Measurements from ENCODE around the gene CREB3L2. TPM values are rescaled to one million over a fixed set of nuclear protein-coding genes. Genes with fewer than 3 reads are reported as not detected.
"Not testable (repeated sequence)": the region's sequence is repeated elsewhere in the genome, so short reads cannot be mapped to it uniquely, and the experiment has no call there.

CREB3L2 gene
- total RNA-seq, 1 experiment from 2014 or later: 11.4 TPM

DNA sequence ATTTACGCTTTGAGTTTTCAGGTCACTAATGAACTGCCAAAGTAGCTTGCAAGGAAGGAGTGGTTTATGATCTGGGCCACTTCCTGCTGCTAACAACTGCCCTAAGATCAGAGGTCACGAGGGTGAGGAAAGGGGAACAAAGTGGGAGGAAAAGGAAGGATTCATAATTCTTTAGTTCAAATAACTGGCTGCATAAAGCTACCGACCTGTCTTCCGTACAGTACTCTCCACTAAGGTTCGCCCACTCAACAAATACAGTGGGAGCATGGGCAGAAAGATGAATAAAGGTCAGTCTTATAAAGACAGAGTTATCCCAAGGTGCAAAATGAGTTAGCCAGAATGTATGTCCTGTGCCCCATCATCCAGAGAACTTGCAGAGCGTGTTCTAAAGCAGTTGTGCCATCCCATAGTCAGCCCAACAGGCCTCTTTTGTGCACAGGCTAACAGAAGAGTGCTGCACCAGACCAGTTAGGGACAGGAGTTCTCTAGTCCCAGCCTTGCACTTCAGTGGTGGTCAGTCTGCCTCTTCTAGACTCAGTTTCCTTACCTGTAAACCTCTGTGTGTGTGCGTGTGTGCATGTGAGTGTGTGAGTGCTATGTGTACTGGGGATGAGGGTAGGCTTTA lies 65.9 kb downstream of the CREB3L2 start:
- no peak overlapping the region for H3K4me3 ChIP-seq (ENCODE audit: insufficient read depth, low read depth, low read length)
- H3K36me3 ChIP-seq (replicated peaks; ENCODE audit: control insufficient read depth, insufficient read depth, low read length): no peaks in the 10 kb centered on the region
- no peak for DNase-seq
- H3K27me3 ChIP-seq (ENCODE audit: control insufficient read depth, insufficient read depth, low read length): no peaks in the 10 kb centered on the region

DNA sequence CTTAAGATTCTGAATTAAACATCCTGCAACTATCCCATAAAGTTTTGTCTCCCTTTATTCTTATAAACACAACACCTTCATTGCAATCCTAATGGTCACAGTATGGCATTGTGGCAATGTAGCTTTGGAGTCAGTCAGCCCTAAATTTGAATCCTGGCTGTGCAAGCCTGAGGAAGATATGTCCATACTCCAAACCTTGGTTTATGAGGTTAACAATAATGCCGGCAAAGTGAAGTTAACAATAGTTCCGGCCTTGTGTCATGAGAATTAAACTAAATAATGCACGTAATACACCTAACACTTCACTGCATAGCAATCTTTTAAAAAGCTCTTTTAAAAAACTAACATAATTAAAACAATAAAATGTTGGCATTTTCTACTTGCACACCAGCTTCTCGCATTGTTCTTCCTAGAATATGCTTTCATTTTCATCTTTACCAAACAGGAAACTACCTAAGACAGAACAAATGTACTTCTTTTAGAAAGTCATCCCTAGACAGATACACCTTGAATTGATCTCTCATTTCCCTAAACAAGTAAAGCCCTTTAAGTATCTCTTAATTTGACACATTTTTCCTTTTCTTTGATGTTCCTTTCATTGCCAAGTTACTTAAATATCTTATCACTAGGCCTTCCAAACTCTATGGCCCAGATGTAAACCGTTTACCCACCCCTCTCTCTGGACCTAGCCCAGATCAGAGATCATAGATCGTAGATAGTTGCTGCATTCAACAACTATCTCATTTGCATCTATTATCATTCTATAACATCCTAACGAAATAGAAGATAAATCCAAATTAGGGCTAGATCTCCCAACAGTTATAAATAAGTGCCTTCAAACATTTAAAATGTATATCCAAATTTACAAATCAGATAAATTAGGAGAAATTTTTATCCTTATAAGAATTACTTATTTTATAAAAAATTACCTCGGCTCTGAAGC lies 66.7 kb downstream of the CREB3L2 start:
- H3K4me3 ChIP-seq (ENCODE audit: insufficient read depth, low read depth, low read length): no peak overlapping the region
- no peaks in the 10 kb centered on the region for H3K36me3 ChIP-seq (replicated peaks; ENCODE audit: control insufficient read depth, insufficient read depth, low read length)
- H3K27me3 ChIP-seq (ENCODE audit: control insufficient read depth, insufficient read depth, low read length): no peaks in the 10 kb centered on the region
- no peak for DNase-seq

DNA sequence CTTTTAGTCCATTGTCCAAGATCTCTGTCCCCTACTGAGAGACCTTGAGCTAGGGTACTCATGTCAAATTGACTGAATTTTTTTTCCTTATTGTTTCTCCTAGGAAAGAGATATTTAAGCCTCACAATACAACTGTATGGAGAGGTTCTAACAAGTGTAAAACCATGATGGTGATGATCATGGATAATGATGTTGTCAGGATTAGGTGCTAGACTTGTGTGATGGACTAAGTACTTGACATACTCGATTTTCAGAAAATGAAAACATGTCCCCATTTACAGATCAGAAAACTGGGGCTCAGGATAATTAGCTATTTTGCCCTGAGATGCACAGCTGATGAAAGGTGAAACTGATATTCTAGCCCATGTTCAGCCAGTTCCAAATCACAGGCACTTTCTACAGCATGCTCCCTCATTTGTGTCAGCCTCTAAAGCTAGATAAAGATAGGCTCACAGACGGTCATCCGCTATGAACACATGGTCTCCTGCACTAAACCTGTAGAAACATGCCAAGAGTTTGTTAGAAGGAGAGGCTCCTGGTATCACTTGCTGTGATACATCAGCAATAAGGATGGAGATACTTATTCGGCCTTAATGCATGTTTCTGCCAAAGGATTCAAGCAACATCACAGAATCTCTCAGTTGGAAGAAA lies 67.6 kb downstream of the CREB3L2 start:
- H3K36me3 ChIP-seq (replicated peaks; ENCODE audit: control insufficient read depth, insufficient read depth, low read length): no peaks in the 10 kb centered on the region
- DNase-seq: no peak
- no peak overlapping the region for H3K4me3 ChIP-seq (ENCODE audit: insufficient read depth, low read depth, low read length)

DNA sequence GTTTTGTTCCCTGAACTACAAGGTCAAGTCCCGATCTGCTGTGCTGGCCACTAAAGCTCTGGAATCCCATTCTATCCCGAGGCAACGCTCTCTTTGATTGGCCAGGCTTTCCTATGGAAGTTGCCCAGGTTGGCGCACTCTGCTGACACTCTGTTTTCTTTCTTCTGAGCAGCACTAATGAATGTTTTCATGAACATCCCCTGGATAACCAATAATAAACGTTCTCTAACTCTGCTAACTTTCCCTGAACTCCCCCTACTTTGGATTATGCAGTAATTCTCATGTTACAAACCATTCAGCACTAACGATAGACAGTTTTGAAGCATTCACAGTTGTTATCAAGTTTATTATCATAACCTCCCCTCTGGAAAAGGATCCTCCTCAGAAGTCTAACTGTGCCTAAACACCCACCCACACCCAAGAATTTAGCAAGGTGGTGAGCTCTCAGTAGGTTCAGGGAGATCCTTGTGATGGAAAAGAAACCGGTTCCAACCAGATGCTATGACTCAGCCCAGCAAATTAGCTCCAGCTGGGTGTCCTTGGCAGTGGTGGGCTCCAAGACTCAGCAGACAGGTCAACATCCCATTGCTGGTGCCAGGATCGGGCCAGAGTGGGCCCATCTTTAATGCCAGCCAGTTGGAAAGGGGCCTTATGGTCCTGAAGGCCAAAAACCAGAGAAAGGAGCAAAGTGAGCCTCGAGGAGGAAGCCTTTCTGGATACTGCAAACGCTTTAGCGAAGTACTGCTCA lies 68.4 kb downstream of the CREB3L2 start:
- Histone ChIP-seq H3K36me3 (replicated peaks; ENCODE audit: control insufficient read depth, insufficient read depth, low read length) (no peaks in the 10 kb centered on the region), H3K4me3 (ENCODE audit: insufficient read depth, low read depth, low read length) (no peak overlapping the region), H3K27me3 (ENCODE audit: control insufficient read depth, insufficient read depth, low read length) (no peaks in the 10 kb centered on the region)
- DNase-seq: no peak

More for the DNA sequence above, 67.6 kb downstream of the CREB3L2 start:
- H3K27me3 ChIP-seq (ENCODE audit: control insufficient read depth, insufficient read depth, low read length): no peaks in the 10 kb centered on the region

DNA sequence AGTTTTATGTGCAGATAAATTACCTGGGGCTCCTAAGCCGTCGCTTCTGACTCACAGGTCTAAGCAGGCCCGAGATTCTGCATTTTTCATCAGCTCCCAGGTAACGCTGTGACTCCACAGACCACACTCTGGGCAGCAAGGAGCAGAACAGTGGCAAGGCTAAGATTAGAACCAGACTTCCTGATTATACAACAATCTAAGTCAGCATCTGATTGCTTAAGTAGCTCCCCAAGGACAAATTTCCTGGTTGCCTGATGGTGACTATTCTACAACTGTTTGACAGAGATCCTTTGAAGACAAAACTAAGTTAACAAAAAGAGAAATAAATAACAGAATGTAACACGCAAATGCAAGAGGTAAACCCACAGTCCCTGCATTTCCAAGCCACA lies 69.0 kb downstream of the CREB3L2 start:
- H3K4me3 ChIP-seq (ENCODE audit: insufficient read depth, low read depth, low read length): no peak overlapping the region
- no peak for DNase-seq
- peaks cover 1% of the 10 kb centered on the region; the same call in 1 of the 2 replicates for H3K36me3 ChIP-seq (replicated peaks; ENCODE audit: control insufficient read depth, insufficient read depth, low read length)
- H3K27me3 ChIP-seq (ENCODE audit: control insufficient read depth, insufficient read depth, low read length): no peaks in the 10 kb centered on the region

DNA sequence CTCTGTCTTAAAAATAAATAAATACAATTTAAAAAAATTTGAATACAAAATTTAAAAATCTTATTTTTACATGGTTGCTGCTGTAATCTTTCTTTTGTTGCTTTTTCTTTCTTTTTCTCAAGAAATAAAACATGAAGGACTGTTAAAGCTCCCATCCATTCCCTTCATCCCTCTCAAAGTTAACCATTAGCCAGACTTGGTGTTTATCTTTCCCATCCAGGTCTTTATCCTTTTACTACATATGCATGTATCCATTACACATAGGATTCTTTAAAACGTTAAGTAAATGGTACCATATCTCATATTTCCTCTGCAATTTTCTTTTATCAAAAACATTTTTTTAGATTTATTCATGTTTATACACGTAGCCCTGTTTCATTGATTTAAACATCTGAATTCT lies 70.1 kb downstream of the CREB3L2 start:
- DNase-seq: no peak
- Histone ChIP-seq H3K4me3 (ENCODE audit: insufficient read depth, low read depth, low read length) (no peak overlapping the region), H3K27me3 (ENCODE audit: control insufficient read depth, insufficient read depth, low read length) (no peaks in the 10 kb centered on the region)

DNA sequence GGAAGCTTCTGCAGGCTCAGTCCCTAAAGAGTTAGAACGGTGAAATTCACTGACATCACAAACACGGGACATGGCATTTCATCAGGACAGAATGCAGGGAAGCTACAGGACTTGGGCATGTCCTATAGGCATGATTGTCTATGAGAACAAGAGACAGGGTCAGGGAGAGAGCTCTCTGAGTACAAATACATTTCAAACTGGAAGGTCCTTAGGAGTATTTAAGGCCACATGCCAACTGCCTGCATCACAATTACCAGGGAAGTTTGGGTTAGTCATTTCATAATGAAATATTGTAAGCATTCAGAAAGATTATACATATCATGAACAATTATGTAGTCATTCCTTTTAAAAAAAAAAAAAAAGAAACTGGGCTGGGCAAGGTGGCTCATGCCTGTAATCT lies 71.3 kb downstream of the CREB3L2 start:
- Histone ChIP-seq H3K36me3 (replicated peaks; ENCODE audit: control insufficient read depth, insufficient read depth, low read length) (peaks cover 3% of the 10 kb centered on the region), H3K27me3 (ENCODE audit: control insufficient read depth, insufficient read depth, low read length) (no peaks in the 10 kb centered on the region), H3K4me3 (ENCODE audit: insufficient read depth, low read depth, low read length) (no peak overlapping the region)
- DNase-seq: no peak

More for the DNA sequence above, 70.1 kb downstream of the CREB3L2 start:
- peaks cover 1% of the 10 kb centered on the region; the same call in 1 of the 2 replicates for H3K36me3 ChIP-seq (replicated peaks; ENCODE audit: control insufficient read depth, insufficient read depth, low read length)

DNA sequence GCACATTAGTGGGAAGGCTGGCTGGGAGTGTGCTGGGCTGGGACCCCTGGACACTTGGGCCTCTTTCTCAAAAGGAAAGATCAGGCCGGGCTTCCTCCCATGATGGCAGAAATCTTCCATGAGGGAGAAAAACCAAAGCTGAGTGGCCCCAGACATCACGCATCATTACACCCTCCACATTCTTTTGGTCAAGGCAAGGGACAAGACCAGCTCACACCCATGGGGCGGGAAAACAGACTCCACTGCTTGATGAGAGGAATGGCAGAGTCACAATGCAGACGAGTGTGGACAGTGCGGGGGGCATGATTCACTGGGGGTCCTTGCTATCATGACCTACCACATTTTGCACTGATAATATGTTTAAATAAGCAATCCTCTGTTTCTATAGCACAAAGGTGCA lies 73.3 kb downstream of the CREB3L2 start:
- no peak overlapping the region for H3K4me3 ChIP-seq (ENCODE audit: insufficient read depth, low read depth, low read length)
- peaks cover 3% of the 10 kb centered on the region for H3K36me3 ChIP-seq (replicated peaks; ENCODE audit: control insufficient read depth, insufficient read depth, low read length)
- DNase-seq: no peak
- no peaks in the 10 kb centered on the region for H3K27me3 ChIP-seq (ENCODE audit: control insufficient read depth, insufficient read depth, low read length)

DNA sequence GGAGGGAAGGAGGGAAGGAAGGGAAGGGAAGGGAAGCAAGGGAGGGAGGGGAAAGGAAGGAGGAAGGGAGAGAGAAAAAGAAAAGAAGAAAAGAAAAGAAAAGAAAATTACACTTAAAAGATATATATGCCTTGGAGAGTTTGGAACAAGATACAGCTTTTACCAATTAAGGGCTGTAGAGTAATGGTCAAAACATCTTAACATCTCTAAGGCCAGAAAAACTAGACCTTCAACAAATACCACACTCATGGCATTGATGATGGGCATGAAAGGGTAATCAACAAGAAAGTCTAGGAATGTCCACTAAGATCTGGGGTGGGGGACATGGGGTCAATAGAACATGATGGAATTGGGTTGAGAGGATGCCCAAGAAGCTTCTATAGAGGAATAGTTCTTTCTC lies 74.5 kb downstream of the CREB3L2 start:
- Histone ChIP-seq H3K36me3 (replicated peaks; ENCODE audit: control insufficient read depth, insufficient read depth, low read length) (peaks cover 3% of the 10 kb centered on the region), H3K27me3 (ENCODE audit: control insufficient read depth, insufficient read depth, low read length) (no peaks in the 10 kb centered on the region)
- DNase-seq: no peak

DNA sequence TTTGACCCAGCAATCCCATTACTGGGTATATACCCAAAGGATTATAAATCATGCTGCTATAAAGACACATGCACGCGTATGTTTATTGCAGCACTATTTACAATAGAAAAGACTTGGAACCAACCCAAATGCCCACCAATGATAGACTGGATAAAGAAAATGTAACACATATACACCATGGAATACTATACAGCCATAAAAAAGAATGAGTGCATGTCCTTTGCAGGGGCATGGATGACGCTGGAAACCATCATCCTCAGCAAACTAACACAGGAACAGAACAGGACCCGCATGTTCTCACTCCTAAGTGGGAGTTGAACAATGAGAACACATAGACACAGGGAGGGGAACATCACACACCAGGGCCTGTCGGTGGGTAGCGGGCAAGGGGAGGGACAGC lies 75.7 kb downstream of the CREB3L2 start:
- not testable (repeated sequence) for DNase-seq; H3K27me3 ChIP-seq (ENCODE audit: control insufficient read depth, insufficient read depth, low read length); H3K36me3 ChIP-seq (replicated peaks; ENCODE audit: control insufficient read depth, insufficient read depth, low read length); H3K4me3 ChIP-seq (ENCODE audit: insufficient read depth, low read depth, low read length)

More for the DNA sequence above, 74.5 kb downstream of the CREB3L2 start:
- no peak overlapping the region for H3K4me3 ChIP-seq (ENCODE audit: insufficient read depth, low read depth, low read length)

DNA sequence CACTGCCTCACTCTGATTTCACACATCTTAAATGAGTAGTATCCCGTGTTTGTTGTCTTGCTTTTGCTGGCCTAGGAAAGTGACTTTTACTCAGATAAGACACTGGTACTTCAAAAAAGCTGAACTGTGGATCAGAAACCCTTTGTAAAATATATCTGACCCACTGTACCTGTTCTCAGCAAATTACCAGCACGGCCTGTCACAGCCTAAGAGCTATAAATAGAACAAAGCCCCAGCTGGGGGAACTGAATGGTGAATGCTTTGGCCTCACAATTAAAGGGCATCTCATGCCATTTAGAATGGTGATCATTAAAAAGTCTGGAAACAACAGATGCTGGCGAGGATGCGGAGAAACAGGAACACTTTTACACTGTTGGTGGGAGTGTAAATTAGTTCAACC lies 76.1 kb downstream of the CREB3L2 start:
- H3K36me3 ChIP-seq (replicated peaks; ENCODE audit: control insufficient read depth, insufficient read depth, low read length): peaks cover 3% of the 10 kb centered on the region
- no peaks in the 10 kb centered on the region for H3K27me3 ChIP-seq (ENCODE audit: control insufficient read depth, insufficient read depth, low read length)
- H3K4me3 ChIP-seq (ENCODE audit: insufficient read depth, low read depth, low read length): no peak overlapping the region
- DNase-seq: no peak

DNA sequence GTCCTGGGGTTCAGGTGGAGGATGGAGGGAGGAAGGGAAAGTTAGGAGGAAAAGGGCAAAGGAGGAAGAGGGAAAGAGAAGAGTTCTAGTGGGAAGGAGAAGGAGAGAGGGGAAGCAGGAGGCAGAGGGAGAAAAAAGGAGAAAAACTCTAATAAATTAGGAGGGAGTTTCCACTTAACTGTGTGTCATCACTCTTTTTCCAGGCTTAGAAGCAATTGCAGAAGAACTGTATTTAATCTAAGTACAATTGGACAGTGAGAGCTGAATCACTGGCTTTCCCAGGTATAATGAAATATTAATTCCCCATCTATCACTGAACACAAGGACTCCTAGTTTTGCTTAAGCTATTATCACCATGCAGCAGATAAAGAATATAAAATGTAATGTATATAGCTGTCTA lies 76.8 kb downstream of the CREB3L2 start:
- H3K27me3 ChIP-seq (ENCODE audit: control insufficient read depth, insufficient read depth, low read length): no peaks in the 10 kb centered on the region
- no peak for DNase-seq
- peaks cover 3% of the 10 kb centered on the region for H3K36me3 ChIP-seq (replicated peaks; ENCODE audit: control insufficient read depth, insufficient read depth, low read length)
- H3K4me3 ChIP-seq (ENCODE audit: insufficient read depth, low read depth, low read length): no peak overlapping the region

DNA sequence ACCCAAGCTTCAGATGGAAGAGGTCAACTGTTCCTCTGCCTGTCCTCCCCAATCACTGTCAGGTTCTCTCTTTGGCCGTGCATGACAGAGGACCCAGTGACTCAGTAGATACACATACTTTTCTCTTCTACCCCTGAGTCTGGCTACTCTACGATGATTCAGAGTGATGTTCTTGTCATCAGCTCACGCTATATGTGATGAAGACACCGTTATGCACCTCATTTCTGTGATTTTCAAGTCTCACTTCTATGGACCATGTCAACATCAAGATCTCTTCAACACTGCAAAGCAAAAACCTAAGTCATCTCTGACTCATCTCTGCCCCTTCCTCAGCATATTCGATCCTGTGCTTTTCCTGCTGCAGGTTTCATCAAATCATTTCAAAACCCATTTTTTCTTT lies 78.5 kb downstream of the CREB3L2 start:
- Histone ChIP-seq H3K27me3 (ENCODE audit: control insufficient read depth, insufficient read depth, low read length) (no peaks in the 10 kb centered on the region), H3K36me3 (replicated peaks; ENCODE audit: control insufficient read depth, insufficient read depth, low read length) (peaks cover 3% of the 10 kb centered on the region), H3K4me3 (ENCODE audit: insufficient read depth, low read depth, low read length) (no peak overlapping the region)
- no peak for DNase-seq

DNA sequence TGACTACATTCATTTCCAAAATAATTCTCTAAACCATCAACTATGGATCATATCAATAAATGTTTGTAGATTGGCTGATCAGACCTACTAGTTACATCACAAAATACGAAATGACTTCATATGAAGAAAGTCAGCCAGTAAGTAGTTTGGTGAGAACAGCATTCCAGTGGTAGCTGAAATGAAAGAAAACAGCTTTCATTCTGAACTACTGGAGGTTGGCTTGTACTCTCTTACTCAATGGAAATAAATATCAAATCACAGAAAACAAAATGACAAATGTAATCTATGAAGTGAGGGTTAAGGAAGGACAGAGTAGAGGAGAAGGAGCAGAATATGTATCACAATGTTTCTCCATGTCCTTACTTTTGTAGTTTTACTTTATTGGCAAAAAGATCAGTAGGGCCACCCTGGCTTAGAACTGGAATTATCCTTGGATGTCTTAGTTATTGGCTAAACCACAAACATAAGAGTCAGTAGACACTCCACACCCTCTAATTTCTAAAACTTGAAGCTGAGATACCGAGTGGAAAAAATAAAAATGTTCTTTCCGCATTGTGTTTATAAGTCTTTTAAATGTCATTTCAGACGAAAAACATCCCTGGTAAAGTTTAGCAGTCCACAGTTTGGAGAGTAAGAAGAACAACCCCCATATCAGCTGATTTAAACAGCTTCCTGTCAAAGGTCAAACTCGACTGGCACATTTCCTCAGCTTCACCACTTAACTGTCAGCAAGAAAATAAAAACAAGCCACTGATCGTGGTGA lies 81.1 kb downstream of the CREB3L2 start:
- Histone ChIP-seq H3K36me3 (replicated peaks; ENCODE audit: control insufficient read depth, insufficient read depth, low read length) (peaks cover under 1% of the 10 kb centered on the region), H3K27me3 (ENCODE audit: control insufficient read depth, insufficient read depth, low read length) (no peaks in the 10 kb centered on the region), H3K4me3 (ENCODE audit: insufficient read depth, low read depth, low read length) (no peak overlapping the region)
- DNase-seq: no peak

Measured in H7 (cell line).